Mesendoderm (in vitro differentiated cells): ENCODE measurements around the gene KIF7.

Source experiments
- DNase-seq: peaks from one replicate; pipeline ENCODE4 v3.0.0; 2013
- H2AK5ac ChIP-seq: 2 replicates; pipeline ENCODE4 v1.6.1; 2013; ENCODE audit warnings: low read length, inconsistent platforms
- H2BK120ac ChIP-seq: 2 replicates; pipeline ENCODE4 v1.6.1; 2013; ENCODE audit warnings: low read depth, mild to moderate bottlenecking, low read length, moderate library complexity, mixed read lengths
- H2BK15ac ChIP-seq: replicated peaks from 2 replicates; pipeline ENCODE4 v1.6.1; 2013; ENCODE audit warnings: low read depth, mild to moderate bottlenecking, moderate library complexity
- H2BK5ac ChIP-seq: 2 replicates; pipeline ENCODE4 v1.6.1; 2013; ENCODE audit warnings: low read length, inconsistent platforms
- H3K18ac ChIP-seq: 2 replicates; pipeline ENCODE4 v1.6.1; 2013; ENCODE audit warnings: mild to moderate bottlenecking, low read length, mixed read lengths
- H3K23ac ChIP-seq: one replicate; pipeline ENCODE4 v1.6.1; 2013; ENCODE audit warnings: low read length
- H3K27ac ChIP-seq: 2 replicates; pipeline ENCODE4 v1.5.1; 2013; ENCODE audit warnings: low read depth, mild to moderate bottlenecking, inconsistent platforms, low read length, moderate library complexity
- H3K27me3 ChIP-seq: 2 replicates; pipeline ENCODE4 v1.6.1; 2013; ENCODE audit warnings: low read length, control low read depth, mild to moderate bottlenecking, inconsistent platforms; ENCODE audit not compliant: insufficient read depth, poor library complexity
- H3K36me3 ChIP-seq: 2 replicates; pipeline ENCODE4 v1.6.1; 2013; ENCODE audit warnings: low read length, inconsistent platforms; ENCODE audit not compliant: control insufficient read depth, insufficient read depth
- H3K4ac ChIP-seq: one replicate; pipeline ENCODE4 v1.6.1; 2013; ENCODE audit warnings: low read depth, mild to moderate bottlenecking, low read length, moderate library complexity
- H3K4me1 ChIP-seq: 2 replicates; pipeline ENCODE4 v1.6.1; 2013; ENCODE audit warnings: low read depth, low read length, inconsistent platforms; ENCODE audit not compliant: control insufficient read depth
- H3K4me2 ChIP-seq: 2 replicates; pipeline ENCODE4 v1.6.1; 2013; ENCODE audit warnings: low read length
- H3K4me3 ChIP-seq: 2 replicates; pipeline ENCODE4 v1.5.1; 2013; ENCODE audit warnings: mild to moderate bottlenecking, low read length
- H3K56ac ChIP-seq: one replicate; pipeline ENCODE4 v1.6.1; 2013; ENCODE audit warnings: low read length
- H3K79me1 ChIP-seq: 2 replicates; pipeline ENCODE4 v1.6.1; 2013; ENCODE audit warnings: low read length, inconsistent platforms
- H3K79me2 ChIP-seq: 2 replicates; pipeline ENCODE4 v1.6.1; 2013; ENCODE audit warnings: mild to moderate bottlenecking, low read length; ENCODE audit not compliant: control insufficient read depth, insufficient read depth
- H3K9ac ChIP-seq: 2 replicates; pipeline ENCODE4 v1.6.1; 2013; ENCODE audit warnings: low read length, inconsistent platforms
- H4K5ac ChIP-seq: one replicate; pipeline ENCODE4 v1.6.1; 2013; ENCODE audit warnings: low read length
- H4K8ac ChIP-seq: one replicate; pipeline ENCODE4 v1.6.1; 2013; ENCODE audit warnings: low read depth, mild to moderate bottlenecking, control low read depth, low read length, moderate library complexity
- WGBS: extraction: QIAGEN DNeasy Blood & Tissue Kit; methylation state at CpG from one replicate; pipeline ENCODE4 v1.1.7; 2013; ENCODE audit warnings: low lambda C conversion rate, missing lambda C conversion rate; ENCODE audit not compliant: insufficient coverage; ENCODE audit errors: extremely low coverage; 5-methylcytosine and 5-hydroxymethylcytosine counted together

Gene KIF7

GRCh38 chr15:89649013-89649625 is 6.1 kb downstream of the KIF7 start:
- H2AK5ac ChIP-seq = no peak overlapping the region
- no peak overlapping the region for H2BK120ac ChIP-seq
- H3K36me3 ChIP-seq = peaks cover 2% of the 10 kb centered on the region
- no peak overlapping the region for H3K27ac ChIP-seq
- H3K79me1 ChIP-seq = peaks cover 16% of the 10 kb centered on the region
- no peak overlapping the region for H3K56ac ChIP-seq
- no peak overlapping the region for H2BK5ac ChIP-seq
- H4K5ac ChIP-seq = no peak overlapping the region
- H3K18ac ChIP-seq = no peak overlapping the region
- no peaks in the 10 kb centered on the region for H3K4me1 ChIP-seq
- no peak overlapping the region for H3K9ac ChIP-seq
- H4K8ac ChIP-seq = no peak overlapping the region
- H2BK15ac ChIP-seq = no peak overlapping the region
- no peaks in the 10 kb centered on the region for H3K27me3 ChIP-seq
- no peak overlapping the region for H3K4ac ChIP-seq
- H3K79me2 ChIP-seq = peaks cover 8% of the 10 kb centered on the region
- no peak overlapping the region for H3K23ac ChIP-seq
- no peak overlapping the region for H3K4me3 ChIP-seq
- DNase-seq = no peak
- no peak overlapping the region for H3K4me2 ChIP-seq
- no CpG with 5 or more reads among the region's 37 CpGs for WGBS

- Histone ChIP-seq H3K4ac (no peak overlapping the region), H3K18ac (no peak overlapping the region), H3K4me1 (no peaks in the 10 kb centered on the region), H3K56ac (no peak overlapping the region), H3K27ac (no peak overlapping the region), H2BK5ac (no peak overlapping the region), H4K8ac (no peak overlapping the region), H2BK15ac (no peak overlapping the region), H3K23ac (no peak overlapping the region), H3K4me3 (no peak overlapping the region), H3K4me2 (no peak overlapping the region), H3K9ac (no peak overlapping the region), H2AK5ac (no peak overlapping the region), H3K36me3 (peaks cover 3% of the 10 kb centered on the region), H3K79me1 (peaks cover 15% of the 10 kb centered on the region), H2BK120ac (no peak overlapping the region), H4K5ac (no peak overlapping the region), H3K79me2 (peaks cover 7% of the 10 kb centered on the region), H3K27me3 (no peaks in the 10 kb centered on the region)
- DNase-seq = no peak
- WGBS = no CpG with 5 or more reads among the region's 102 CpGs
Observed at GRCh38 chr15:89648106-89649012, 6.9 kb downstream of the KIF7 start.

DNA sequence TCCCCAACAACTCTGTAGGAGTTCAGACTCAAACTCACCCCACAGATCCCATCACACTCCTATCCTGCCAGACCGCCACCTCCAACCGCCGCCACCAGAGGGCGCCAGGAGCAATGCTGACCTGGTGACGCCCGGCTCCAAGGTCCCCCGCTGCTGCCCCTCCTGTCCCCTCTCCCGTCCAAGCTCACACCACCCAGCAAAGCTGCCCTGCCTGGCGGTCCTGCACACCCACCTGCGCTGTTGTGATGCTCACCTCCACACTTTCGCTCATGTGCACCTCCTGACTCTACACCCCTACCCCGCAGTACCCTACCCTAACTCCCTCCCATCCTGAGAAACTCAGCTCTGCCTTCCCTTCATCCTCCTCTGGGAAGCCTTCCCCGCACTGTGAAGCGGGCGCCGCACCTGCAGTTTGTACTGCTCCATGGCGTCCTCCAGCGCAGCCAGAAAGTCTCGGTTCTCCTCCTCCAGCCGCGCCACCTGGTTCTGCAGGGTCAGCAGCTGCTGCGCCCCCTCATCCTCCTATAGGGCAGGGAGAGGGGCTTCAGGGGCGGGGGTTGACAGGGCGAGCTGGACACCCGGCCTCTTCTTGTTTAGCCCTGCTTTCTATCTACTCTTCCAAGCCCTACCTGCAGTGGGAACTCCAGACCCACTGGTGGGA is 7.9 kb downstream of the KIF7 start:
- H2BK120ac ChIP-seq = no peak overlapping the region
- peak; percentile 75 for DNase-seq
- H3K4me1 ChIP-seq = no peaks in the 10 kb centered on the region
- no peak overlapping the region for H3K27ac ChIP-seq
- H2AK5ac ChIP-seq = no peak overlapping the region
- no peak overlapping the region for H3K56ac ChIP-seq
- H3K23ac ChIP-seq = no peak overlapping the region
- no peak overlapping the region for H4K5ac ChIP-seq
- H4K8ac ChIP-seq = no peak overlapping the region
- H3K4me2 ChIP-seq = no peak overlapping the region
- peaks cover 6% of the 10 kb centered on the region for H3K79me1 ChIP-seq
- no peak overlapping the region for H3K4me3 ChIP-seq
- no peaks in the 10 kb centered on the region for H3K27me3 ChIP-seq
- WGBS = no CpG with 5 or more reads among the region's 25 CpGs
- H2BK15ac ChIP-seq = no peak overlapping the region
- H3K18ac ChIP-seq = no peak overlapping the region
- H2BK5ac ChIP-seq = no peak overlapping the region
- no peaks in the 10 kb centered on the region for H3K79me2 ChIP-seq
- no peak overlapping the region for H3K4ac ChIP-seq
- H3K36me3 ChIP-seq = peaks cover 3% of the 10 kb centered on the region
- H3K9ac ChIP-seq = no peak overlapping the region

GRCh38 chr15:89646416-89647141 is 8.7 kb downstream of the KIF7 start:
- no peak overlapping the region for H2AK5ac ChIP-seq
- H4K8ac ChIP-seq = no peak overlapping the region
- DNase-seq = no peak
- no peak overlapping the region for H2BK5ac ChIP-seq
- no CpG with 5 or more reads among the region's 22 CpGs for WGBS
- H3K79me2 ChIP-seq = no peaks in the 10 kb centered on the region
- H3K27ac ChIP-seq = no peak overlapping the region
- H3K9ac ChIP-seq = no peak overlapping the region
- H3K56ac ChIP-seq = no peak overlapping the region
- no peaks in the 10 kb centered on the region for H3K27me3 ChIP-seq
- H3K23ac ChIP-seq = no peak overlapping the region
- H3K4me2 ChIP-seq = no peak overlapping the region
- H2BK15ac ChIP-seq = no peak overlapping the region
- H3K36me3 ChIP-seq = peaks cover 3% of the 10 kb centered on the region
- no peak overlapping the region for H3K4me3 ChIP-seq
- no peak overlapping the region for H2BK120ac ChIP-seq
- H3K4ac ChIP-seq = no peak overlapping the region
- H3K18ac ChIP-seq = no peak overlapping the region
- peaks cover 2% of the 10 kb centered on the region for H3K79me1 ChIP-seq
- H3K4me1 ChIP-seq = no peaks in the 10 kb centered on the region
- H4K5ac ChIP-seq = no peak overlapping the region

- Histone ChIP-seq H3K18ac (no peak overlapping the region), H2AK5ac (no peak overlapping the region), H3K4me3 (no peak overlapping the region), H3K4ac (no peak overlapping the region), H3K36me3 (peaks cover 8% of the 10 kb centered on the region), H4K5ac (no peak overlapping the region), H3K9ac (no peak overlapping the region), H2BK120ac (no peak overlapping the region), H3K27ac (no peak overlapping the region), H3K4me2 (no peak overlapping the region), H2BK5ac (no peak overlapping the region), H3K79me2 (no peaks in the 10 kb centered on the region), H3K27me3 (no peaks in the 10 kb centered on the region), H2BK15ac (no peak overlapping the region), H3K23ac (no peak overlapping the region), H3K56ac (no peak overlapping the region), H3K4me1 (no peaks in the 10 kb centered on the region), H3K79me1 (peaks cover 2% of the 10 kb centered on the region), H4K8ac (no peak overlapping the region)
- WGBS = no CpG with 5 or more reads among the region's 8 CpGs
- no peak for DNase-seq
Observed at GRCh38 chr15:89645680-89646079, 9.6 kb downstream of the KIF7 start.
